NK-92 (cell line): ENCODE results near the gene RNU6-7.

Experiments
- DNase-seq: peaks from one replicate; lab custom pipeline; 2025; ENCODE audit not compliant: unreplicated experiment; lab: John Stamatoyannopoulos, UW

RNU6-7 gene

DNA sequence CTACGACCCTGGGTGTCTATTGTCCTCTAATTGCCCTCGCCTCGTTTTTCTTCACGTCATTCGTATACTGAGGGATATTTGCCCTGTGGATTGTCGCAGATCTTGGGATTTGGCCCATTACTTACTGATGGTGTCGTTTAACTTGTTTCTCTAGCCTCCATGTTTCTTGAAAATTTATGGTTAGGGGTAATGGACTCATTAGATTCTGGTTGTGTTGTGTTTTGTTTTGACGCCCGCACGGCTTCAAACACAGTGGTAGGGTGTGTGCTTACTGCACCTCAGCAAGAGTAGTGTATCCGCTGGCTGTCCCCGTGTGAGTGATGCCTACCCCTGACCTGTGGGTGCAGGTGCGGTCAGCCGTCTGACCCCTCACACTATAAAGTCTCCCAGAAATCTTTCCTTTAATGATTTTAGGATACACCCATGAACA, 2.1 kb downstream of the RNU6-7 start:
- no peak for DNase-seq

DNA sequence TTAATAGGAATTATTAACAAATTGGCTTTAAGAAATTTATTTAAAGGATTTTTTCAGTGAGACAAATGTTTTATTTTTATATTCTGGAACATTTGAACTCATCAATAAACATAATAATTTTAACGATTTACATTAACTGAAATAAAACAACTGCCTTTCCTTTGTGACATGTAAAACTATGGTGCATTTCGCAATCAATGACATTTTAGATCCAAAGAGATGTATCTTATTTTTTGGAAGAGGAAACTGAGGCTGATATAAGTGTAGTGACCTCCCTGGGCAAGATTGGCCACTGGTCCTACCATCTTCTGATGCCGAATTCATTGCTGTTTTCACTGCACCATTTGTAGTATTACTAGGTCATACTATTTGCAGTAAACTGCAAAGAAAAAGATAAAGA, 3.7 kb downstream of the RNU6-7 start:
- DNase-seq, result no peak

DNA sequence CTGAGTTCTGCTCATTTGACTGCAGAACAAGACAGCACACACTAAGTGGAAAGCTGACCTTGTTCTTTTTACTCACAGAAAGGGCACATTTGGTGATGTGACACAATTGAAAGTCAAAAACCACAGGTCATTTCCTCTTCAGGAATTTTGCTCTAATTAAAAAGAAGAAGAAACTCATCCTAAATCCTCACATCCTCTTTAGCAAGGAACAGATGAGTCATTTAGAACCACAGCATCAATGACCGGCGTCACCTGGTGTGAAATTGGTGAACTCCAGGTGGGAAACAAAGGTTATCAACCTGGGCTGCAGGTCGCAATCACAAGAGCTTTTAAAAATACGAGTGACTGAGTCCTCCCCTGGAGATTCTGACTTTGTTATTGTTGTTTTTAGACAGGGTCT, 4.1 kb downstream of the RNU6-7 start:
- DNase-seq, result no peak

DNA sequence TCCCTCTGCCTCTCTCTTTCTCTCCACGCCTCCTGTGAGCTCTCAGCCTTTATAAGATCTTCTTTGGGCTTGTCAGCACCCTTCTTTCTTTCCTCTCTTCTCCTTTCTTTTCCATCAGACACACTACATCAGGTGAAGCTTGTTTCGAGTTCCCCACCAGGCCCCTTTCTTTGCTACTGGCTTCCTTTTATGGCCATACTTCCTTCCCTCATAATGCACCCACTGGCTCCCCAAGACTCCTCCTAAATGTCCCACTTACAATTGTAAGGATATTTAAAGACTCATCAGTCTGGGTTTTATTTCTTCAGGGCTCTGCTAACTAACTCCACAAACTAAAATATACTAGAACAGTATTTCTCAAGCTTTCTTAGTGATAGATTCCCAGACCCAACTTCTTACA, 4.7 kb downstream of the RNU6-7 start:
- DNase-seq, result no peak

DNA sequence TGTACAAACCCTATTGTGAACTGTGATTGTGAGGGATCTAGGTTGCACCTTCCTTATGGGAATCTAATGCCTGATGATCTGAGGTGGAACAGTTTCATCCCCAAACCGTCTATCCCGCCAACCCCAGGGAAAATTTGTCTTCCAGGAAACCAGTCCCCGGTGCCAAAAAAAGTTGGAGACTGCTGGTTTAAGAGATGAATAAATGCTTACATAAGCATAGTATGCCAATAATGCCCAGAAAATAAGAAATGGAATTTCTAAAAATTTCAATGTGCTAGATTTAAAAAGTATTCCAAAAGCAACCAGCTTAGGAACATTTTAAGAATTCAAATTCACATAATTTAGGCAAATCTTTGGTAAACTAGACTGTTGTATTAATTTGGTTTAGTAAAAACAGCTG, 6.6 kb downstream of the RNU6-7 start:
- no peak for DNase-seq

DNA sequence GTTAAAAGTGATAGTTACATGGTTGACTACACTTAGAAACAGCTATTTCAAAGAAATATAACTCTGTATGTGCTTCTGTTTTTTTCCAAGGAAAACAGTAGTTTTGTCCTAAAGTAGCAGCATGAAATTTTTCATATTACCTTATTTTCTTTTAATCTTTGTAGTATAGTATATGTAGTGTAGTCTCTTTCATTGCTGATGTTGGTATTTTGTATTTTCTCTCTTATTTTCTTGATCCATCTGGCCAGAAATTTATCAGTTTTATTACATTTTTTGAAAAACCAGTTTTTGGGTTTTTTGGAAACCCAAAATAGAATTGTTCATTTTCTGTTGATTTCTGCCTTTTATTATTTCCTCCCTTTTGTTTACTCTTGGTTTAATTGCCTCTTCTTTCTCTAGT, 7.6 kb downstream of the RNU6-7 start:
- DNase-seq, result no peak

DNA sequence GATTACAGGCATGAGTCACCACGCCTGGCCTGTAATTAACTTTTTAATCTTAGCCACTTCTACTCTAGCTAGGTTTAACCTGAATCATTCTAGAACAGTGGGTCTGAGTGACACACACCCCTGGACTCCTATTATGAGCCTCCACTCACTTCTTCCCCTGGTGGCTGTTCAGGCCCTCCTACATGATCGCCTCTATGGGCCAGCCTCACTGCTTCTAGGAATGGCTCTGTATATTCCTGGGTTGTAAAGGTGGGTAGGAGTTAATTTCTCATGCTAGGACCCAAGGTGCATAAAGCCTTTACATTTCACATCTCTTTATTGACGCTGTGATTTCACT, 9.2 kb downstream of the RNU6-7 start:
- DNase-seq, result no peak

DNA sequence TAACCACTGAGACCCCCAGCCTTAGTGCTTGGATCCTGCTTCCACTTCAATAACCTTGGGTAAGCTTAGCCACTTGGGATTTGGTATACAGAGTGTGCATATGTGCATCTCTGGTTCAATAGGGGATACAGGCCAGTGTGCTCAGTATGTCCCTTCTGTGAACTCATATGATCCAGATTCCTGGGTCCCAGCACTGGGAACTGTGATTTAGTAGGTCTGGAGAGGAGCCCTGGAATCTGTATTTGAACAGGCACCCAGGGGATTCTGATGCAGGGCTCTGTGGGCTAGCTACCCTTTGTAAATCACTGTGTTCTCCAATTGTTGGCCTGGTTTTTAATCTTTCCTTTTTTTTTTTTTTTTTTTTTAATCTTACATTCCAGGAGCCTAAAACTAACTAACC, 11.0 kb downstream of the RNU6-7 start:
- no peak for DNase-seq

DNA sequence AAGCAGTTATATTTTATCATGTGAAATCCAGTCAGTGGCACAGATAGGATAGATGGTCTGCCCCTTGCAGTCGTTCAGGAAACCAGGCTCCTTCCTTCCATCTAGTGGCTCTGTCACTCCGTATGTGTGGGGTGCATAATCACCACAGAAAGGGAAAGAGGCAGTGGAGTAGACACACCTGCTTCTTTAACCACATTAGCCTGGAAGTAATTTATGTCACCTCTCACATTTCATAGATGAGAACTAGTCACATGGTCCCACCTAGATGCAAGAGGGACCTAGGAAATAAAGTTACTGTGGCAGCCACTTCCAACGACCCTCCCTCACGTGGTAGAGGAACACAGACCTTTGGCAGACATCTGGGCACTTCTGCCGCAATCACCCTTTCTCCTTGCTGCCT, 15.5 kb downstream of the RNU6-7 start:
- DNase-seq, result no peak

DNA sequence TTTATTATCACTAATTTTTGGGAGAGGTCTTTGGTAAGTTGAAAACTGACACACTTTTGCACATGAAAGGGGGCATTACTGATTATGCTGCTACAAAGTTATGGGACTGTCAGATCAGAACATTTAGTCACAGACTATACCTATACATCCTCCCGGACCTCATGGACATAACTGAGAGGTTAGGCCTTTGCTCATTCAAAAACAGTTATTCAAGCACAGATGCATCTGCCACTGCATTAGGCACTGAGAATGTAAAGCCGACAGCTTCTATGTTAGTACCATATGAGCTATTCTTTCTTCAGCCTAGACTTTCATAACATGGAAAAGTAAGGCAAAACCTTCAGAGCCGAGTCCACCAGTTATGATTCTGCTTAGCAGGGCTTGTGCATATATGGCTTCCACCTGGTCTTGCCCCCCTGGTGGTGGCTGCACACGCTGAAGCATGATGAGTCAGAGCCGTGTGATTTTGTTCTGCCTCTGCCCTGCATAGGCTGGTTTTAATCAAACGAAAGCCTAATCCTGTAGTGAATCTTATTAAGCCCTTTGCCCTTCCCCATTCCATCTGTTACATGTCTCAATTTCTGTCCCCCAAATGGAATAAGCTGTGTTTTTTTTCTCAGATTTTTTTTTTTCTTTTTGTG, 23.0 kb downstream of the RNU6-7 start:
- DNase-seq, result no peak

DNA sequence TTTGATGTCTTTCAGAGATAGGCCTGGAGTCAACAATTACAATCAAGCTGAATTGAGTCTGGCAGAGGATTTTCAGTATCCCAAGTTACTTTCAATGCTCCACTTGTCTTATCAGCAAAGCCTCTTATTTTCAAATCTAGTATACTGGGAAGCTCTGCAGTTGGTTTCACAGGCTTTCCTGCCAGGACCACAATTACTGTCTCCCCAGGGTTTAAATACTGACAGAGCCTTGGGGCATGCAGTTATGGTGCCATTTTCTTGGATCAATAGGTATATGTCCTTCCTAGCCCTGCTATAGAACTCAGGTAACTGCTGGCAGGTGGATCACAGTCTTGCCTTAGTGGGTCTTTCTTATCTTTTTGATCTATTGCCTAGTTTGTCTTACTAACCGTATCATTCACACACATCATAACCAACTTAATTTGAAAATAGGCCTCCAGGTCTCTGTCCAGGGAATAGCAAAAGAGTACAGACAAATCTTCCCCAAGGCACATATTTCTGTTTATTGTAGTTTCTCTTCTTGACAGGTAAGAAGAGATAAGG, 23.6 kb downstream of the RNU6-7 start:
- DNase-seq, result no peak

DNA sequence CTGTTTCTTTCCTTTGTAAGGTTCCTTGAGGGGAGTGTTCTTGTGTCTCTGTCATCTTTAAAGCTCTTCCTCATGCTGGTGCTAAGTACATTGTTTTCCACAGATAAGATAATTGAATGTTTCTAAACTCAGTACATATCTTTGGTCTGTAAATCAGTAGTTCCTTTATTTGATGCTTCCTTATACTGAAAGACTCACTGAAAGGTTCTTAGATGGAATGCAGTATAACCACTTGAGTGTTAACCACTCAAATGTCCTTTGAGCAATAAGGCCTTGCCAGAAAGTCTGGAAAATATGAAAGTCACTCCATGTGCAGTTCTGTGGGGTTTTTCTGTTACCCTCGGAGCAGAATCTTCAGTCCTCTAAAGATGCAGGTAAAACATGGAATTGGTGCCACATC, 24.2 kb downstream of the RNU6-7 start:
- no peak for DNase-seq

DNA sequence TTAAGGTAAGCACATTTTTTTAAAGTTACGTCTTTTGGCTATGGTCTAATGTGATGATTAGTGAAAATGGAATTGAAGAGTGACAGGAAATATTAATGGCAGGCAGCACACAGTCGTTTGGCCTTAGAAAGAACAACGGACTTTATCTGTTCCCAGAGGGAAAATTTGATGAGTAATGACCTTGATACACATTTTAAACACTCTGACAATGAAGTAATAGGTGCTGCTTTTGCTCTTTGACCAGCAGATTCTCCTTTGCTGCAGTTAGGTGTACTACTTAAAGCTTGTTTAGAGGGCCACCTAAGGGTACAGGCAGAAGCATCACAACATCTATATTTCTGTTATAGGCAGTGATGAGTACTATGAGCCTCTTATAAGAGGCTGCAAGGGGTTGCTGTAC, 28.3 kb downstream of the RNU6-7 start:
- no peak for DNase-seq

DNA sequence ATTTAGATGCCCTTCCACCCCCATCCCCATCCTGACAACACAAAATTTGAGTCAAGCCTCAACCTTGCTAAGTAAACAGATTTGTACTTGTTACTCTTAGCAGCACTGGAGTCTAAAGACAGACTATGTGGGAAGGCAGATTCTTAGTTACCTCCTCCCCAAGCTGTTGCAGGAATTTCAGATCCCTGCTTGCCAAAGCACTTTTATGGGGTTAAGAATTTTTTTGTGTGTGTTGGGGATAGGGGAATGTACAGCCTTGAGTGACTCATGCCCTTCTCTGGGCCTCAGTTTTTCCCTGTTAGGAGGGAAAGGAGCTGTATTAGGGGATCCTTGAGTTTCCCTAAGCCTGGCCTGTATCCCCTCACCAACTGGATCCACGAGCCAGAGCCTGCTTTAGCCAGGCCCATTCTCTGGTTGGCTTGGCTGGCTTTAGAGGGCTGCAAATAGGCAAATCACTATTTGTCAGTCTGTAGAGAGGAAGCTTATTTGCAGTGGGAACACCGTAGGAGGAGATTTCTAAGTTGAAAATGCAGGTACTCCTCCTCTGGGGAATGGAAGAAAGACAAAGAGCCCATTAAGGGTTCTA, 28.9 kb downstream of the RNU6-7 start:
- no peak for DNase-seq

DNA sequence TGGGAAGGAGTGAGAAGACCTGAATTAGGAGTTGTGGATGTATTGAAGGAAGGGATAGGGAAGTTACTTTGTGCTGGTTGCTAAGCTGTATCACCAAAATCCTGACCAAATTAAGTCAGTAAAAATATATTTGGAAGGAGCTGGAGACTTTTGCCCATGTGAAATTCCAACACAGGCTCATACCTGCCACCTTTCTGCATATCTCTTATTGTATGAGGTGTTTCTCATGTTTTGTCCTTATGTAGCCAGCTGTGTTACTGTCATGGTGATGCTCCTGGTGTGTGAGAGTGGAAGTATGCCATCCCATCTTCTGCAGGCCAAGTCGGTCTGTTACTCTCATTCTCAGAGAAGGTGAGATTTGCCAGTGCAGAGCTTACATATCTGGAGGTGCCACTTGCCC, 30.6 kb downstream of the RNU6-7 start:
- DNase-seq, result no peak

DNA sequence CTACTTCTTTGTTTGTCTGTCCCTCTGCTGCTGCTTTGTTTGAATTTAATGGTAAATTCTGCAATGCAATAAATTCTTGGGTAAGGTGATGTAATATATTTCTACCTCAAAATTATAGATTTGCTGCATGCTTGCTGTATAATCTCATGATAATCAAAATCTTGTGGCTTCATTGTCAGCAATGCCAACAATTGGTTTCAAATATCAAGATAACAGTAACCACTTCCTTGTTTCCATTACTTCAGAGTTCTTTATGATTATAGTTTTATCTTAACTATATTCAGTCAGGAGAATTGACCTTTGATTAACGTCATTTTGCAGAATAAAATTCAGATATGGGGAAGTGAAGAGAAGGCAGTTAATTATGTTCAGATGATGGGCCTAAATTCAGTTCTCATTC, 31.4 kb downstream of the RNU6-7 start:
- DNase-seq, result no peak

DNA sequence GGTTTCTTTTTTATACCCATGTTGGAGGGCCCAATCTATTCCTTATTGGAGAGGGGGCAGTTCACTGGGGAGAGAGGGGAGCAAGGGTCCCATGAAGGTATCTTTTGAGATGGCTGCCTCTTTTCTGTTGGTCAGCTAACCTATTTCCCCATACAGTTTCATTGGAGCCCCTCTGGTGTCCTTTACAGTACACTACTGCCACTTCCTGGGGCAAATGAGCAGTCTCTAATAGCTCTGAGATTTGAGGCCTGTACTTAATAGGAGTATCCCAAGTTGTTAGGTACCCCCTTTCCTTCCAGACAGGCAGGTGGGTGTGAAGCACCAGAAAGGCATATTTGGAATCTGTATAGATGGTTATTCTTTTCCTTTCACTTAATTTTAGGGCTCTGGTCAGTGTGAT, 42.6 kb downstream of the RNU6-7 start:
- DNase-seq, result no peak

DNA sequence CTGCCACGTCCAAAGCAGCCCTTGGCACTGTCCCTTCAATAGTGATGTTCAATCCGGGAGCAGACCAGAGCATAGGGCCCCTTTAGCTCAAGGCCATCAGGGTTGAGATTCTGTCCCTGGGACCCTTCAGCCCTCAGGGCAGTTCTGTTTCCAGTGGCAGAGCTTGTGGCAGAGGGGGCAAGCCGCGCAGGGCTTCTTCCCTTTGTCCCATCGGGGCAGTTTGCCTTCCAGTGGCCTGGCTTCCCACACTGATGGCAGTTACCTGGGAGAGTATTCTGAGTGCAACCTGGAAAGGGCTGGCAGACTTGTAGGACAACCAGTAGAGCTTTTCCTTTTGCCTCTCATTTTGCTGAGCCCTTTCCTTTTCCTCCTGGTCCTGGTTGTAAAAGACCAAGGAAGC, 44.9 kb downstream of the RNU6-7 start:
- DNase-seq, result no peak

DNA sequence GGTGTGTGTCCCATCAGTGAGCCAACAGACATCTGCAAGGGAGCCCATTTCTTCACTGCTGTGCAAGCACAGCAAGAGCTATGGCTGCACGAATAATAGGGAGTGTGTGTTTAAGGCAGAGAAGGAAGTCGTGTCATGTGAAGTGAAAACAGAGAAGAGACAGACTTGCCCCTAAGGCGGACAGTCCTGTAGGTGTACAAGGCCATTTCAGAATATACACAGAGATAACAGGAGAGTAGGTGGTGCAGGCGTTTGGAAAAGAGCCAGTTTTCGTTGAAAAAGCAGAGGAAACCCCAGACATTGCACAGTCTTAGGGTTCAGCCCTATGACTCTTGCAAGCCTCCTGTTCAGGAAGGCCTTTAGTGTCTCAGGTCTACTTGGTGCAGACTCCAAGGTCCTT, 47.5 kb downstream of the RNU6-7 start:
- no peak for DNase-seq

DNA sequence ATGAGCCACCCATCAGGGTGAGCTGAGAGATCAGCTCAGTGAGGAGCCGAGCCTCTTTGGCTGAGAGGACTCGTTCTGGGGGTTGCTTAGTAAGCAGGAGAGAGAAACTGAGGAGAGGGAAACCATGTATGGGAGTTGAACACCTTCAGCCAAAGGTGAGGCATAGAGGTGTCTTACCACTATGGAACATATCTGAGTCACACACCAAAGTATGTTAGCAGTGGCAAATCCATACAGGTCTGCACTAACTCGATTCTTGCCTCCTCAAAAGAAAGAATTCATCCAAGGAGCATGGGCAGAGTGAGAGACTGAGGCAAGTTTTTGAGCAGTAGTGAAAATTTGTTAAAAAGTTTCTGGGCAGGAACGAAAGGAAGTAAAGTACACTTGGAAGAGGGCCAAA, 47.9 kb downstream of the RNU6-7 start:
- DNase-seq, result no peak

DNA sequence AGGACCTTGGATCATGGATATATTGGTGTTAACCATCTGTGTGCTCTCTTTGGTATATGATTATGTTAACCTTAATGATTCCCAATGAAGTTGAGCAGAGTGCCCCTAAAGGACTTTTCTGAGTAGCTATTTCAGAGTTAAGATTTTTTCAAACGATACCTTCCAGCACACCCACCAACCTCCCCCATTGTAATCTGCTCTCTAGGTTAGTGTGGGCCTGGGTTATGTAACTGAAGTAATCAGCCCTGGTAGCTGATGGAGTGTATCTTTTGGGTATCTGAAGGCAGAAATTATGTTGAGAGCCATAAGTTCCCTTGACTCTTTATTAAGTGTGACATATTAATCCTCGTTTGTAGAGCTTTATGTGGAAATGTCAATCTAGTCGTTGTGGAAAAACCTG, 48.8 kb downstream of the RNU6-7 start:
- no peak for DNase-seq

DNA sequence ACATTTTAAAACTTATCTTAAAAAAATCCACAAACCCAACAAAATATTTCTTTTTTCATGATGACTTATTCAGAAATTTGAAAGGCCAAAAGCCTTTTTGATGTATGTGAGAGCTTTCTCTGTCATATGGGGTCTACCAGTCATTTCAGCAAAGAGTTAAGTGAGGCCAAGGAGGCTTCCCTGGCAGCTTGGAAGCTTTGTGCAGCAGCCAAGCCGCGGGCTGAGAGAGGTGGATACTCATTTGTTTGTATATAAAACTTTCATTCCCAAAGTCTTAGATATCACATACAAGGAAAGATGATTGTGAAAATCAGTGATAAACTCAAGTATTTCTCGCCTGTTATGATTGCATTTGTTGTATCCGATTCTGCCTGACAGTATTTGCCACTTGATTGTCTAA, 49.7 kb downstream of the RNU6-7 start:
- no peak for DNase-seq
